Left hindlimb (tissue), 1 donor: ENCODE data around the gene LY6G6D.

Source experiments
- DNase-seq: peaks from one replicate; pipeline ENCODE4 v3.0.0-alpha.2; 2018

Gene LY6G6D

DNA sequence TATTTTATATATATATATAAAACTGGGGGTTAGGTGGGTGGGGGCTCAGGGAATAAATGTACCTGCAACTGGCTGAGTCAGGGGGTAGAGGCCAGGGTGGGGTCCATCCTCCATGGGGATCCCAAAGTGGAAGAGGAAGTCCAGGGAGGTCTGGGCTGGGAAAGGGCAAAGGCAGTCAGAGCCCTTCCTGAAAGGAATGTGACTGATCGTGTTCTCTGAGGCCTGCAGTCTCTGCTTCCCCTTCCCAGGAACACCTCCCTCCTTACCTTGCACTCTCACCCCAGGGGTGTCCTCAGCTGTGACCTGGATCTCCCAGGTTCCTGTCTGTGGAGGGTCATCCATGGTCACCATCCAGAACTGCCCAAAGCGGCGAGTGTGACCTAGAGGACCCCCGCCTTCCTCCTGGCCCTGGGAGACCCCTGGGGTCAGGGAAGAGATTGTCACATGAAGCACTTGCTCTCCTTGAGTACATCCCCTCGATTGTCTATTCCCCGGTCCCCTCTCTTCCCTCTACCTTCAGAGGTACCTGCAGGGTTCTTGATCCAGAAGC is 52.0 kb downstream of the LY6G6D start:
- DNase-seq = no peak
